Activated CD8-positive, alpha-beta memory T cell treated with anti-CD3 and anti-CD28 coated beads, Interleukin-2, amount 50 U/mL, for 1 hour (primary cell): Measurements from ENCODE around the gene C9orf78.

Source experiments
- DNase-seq: peaks from one replicate; pipeline ENCODE4 v3.0.0-alpha.2; 2020; ENCODE audit errors: extremely low read depth

The C9orf78 gene

GRCh38 chr9:129841071-129841470 is 6.0 kb upstream of the C9orf78 start:
- no peak for DNase-seq

- no peak for DNase-seq
Measured at GRCh38 chr9:129840034-129840433, 5.0 kb upstream of the C9orf78 start.

- DNase-seq = no peak
Measured at GRCh38 chr9:129839324-129840023, 4.4 kb upstream of the C9orf78 start.

- no peak for DNase-seq
Measured at GRCh38 chr9:129838707-129839259, 3.7 kb upstream of the C9orf78 start.

GRCh38 chr9:129836311-129837007 is 1.4 kb upstream of the C9orf78 start:
- DNase-seq = no peak

GRCh38 chr9:129835860-129836223 is 767 bp upstream of the C9orf78 start:
- no peak for DNase-seq

- DNase-seq = no peak
Measured at GRCh38 chr9:129834489-129835127, 467 bp downstream of the C9orf78 start.

- DNase-seq = no peak
Measured at GRCh38 chr9:129832982-129833381, 2.1 kb downstream of the C9orf78 start.

- DNase-seq = no peak
Measured at GRCh38 chr9:129828969-129829368, 6.1 kb downstream of the C9orf78 start.

GRCh38 chr9:129828051-129828450 is 7.0 kb downstream of the C9orf78 start:
- DNase-seq = no peak

GRCh38 chr9:129826759-129827158 is 8.3 kb downstream of the C9orf78 start:
- DNase-seq = no peak

GRCh38 chr9:129826344-129826743 is 8.7 kb downstream of the C9orf78 start:
- DNase-seq = no peak

GRCh38 chr9:129823935-129824601 is 11.0 kb downstream of the C9orf78 start, which contains the start of gene TOR1A:
Gene TOR1A, minus strand, starts transcription at chr9:129824136. Its CDS starts 51 bp downstream, at chr9:129824085.
- DNase-seq = peak; percentile 72

- DNase-seq = no peak
Measured at GRCh38 chr9:129823542-129823934, 11.5 kb downstream of the C9orf78 start.

- no peak for DNase-seq
Measured at GRCh38 chr9:129822898-129823541, 12.1 kb downstream of the C9orf78 start.

- no peak for DNase-seq
Measured at GRCh38 chr9:129816501-129817435, 18.3 kb downstream of the C9orf78 start.

GRCh38 chr9:129815278-129815677 is 19.8 kb downstream of the C9orf78 start:
- no peak for DNase-seq

- DNase-seq = no peak
Measured at GRCh38 chr9:129814432-129815223, 20.4 kb downstream of the C9orf78 start.

- DNase-seq = no peak
Measured at GRCh38 chr9:129813661-129814060, 21.4 kb downstream of the C9orf78 start.

- no peak for DNase-seq
Measured at GRCh38 chr9:129812385-129812784, 22.7 kb downstream of the C9orf78 start.
